ENCODE results near the gene CD1E.
"Not testable (repeated sequence)": the region's sequence is repeated elsewhere in the genome, so short reads cannot be mapped to it uniquely, and the experiment has no call there.

The CD1E gene

GRCh38 chr1:158334526-158335212, 19.0 kb upstream of the CD1E start:
- no peak for TF ChIP-seq CTCF (IDR thresholded peaks at IDR 0.05; ENCODE audit: low read depth, low read length, missing control alignments)
- no peak for DNase-seq (ENCODE audit: low read depth)
- no peak overlapping the region for H3K4me3 ChIP-seq (ENCODE audit: low read depth, low read length)

- H3K4me3 ChIP-seq (ENCODE audit: low read depth, low read length), result no peak overlapping the region
- TF ChIP-seq CTCF (IDR thresholded peaks at IDR 0.05; ENCODE audit: low read depth, low read length, missing control alignments), result no peak
- DNase-seq (ENCODE audit: low read depth), result no peak
Measured at GRCh38 chr1:158335213-158335532, 18.5 kb upstream of the CD1E start.

GRCh38 chr1:158336413-158336812, 17.3 kb upstream of the CD1E start:
- DNase-seq (ENCODE audit: low read depth), result not testable (repeated sequence)

GRCh38 chr1:158348946-158349345, 4.7 kb upstream of the CD1E start:
- DNase-seq (ENCODE audit: low read depth), result not testable (repeated sequence)

More at GRCh38 chr1:158336413-158336812, 17.3 kb upstream of the CD1E start:
- H3K4me3 ChIP-seq (ENCODE audit: low read depth, low read length), result not testable (repeated sequence)

GRCh38 chr1:158354255-158354654, 561 bp downstream of the CD1E start:
- no peak for TF ChIP-seq CTCF (IDR thresholded peaks at IDR 0.05; ENCODE audit: low read depth, low read length, missing control alignments)
- H3K4me3 ChIP-seq (ENCODE audit: low read depth, low read length), result no peak overlapping the region
- no peak for DNase-seq (ENCODE audit: low read depth)

More at GRCh38 chr1:158348946-158349345, 4.7 kb upstream of the CD1E start:
- not testable (repeated sequence) for H3K4me3 ChIP-seq (ENCODE audit: low read depth, low read length)

GRCh38 chr1:158355773-158356285, 2.1 kb downstream of the CD1E start:
- no peak overlapping the region for H3K4me3 ChIP-seq (ENCODE audit: low read depth, low read length)
- TF ChIP-seq CTCF (IDR thresholded peaks at IDR 0.05; ENCODE audit: low read depth, low read length, missing control alignments), result no peak
- DNase-seq (ENCODE audit: low read depth), result no peak

- DNase-seq (ENCODE audit: low read depth), result no peak
- no peak overlapping the region for H3K4me3 ChIP-seq (ENCODE audit: low read depth, low read length)
- no peak for TF ChIP-seq CTCF (IDR thresholded peaks at IDR 0.05; ENCODE audit: low read depth, low read length, missing control alignments)
Measured at GRCh38 chr1:158356616-158357015, 2.9 kb downstream of the CD1E start.

- no peak for TF ChIP-seq CTCF (IDR thresholded peaks at IDR 0.05; ENCODE audit: low read depth, low read length, missing control alignments)
- no peak for DNase-seq (ENCODE audit: low read depth)
Measured at GRCh38 chr1:158357441-158357840, 3.7 kb downstream of the CD1E start.

More at GRCh38 chr1:158357441-158357840, 3.7 kb downstream of the CD1E start:
- no peak overlapping the region for H3K4me3 ChIP-seq (ENCODE audit: low read depth, low read length)
